Astrocyte (in vitro differentiated cells and primary cell): ENCODE data around the gene GPC3.

Experiments
- EZH2 ChIP-seq: IDR thresholded peaks from 2 replicates; pipeline ENCODE4 v1.6.1; 2012; ENCODE audit warnings: mild to moderate bottlenecking, low read length, inconsistent platforms; ENCODE audit not compliant: insufficient read depth
- TF ChIP-seq, protein P1 (sequence below): IDR thresholded peaks from 2 replicates; pipeline ENCODE4 v1.5.1; 2011; ENCODE audit warnings: low read depth, mild to moderate bottlenecking, inconsistent platforms, low read length, moderate library complexity; ENCODE audit not compliant: insufficient read depth

DNA sequence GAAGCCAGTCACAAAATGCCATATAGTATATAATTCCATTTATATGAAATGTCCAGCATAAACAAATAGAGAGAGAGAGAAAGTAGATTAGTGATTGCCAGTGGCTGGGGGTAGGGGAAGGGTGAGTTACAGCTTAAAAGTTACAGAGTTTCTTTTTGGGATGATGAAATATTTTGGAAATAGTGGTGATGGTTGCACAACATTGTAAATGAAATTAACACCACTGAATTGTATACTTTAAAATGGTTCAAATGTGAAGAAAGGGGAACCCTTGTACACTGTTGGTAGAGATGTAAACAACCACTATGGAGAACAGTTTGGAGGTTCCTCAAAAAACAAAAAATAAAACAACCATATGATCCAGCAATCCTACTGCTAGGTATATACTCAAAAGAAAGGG lies 439.0 kb downstream of the GPC3 start:
- TF ChIP-seq, protein P1, sequence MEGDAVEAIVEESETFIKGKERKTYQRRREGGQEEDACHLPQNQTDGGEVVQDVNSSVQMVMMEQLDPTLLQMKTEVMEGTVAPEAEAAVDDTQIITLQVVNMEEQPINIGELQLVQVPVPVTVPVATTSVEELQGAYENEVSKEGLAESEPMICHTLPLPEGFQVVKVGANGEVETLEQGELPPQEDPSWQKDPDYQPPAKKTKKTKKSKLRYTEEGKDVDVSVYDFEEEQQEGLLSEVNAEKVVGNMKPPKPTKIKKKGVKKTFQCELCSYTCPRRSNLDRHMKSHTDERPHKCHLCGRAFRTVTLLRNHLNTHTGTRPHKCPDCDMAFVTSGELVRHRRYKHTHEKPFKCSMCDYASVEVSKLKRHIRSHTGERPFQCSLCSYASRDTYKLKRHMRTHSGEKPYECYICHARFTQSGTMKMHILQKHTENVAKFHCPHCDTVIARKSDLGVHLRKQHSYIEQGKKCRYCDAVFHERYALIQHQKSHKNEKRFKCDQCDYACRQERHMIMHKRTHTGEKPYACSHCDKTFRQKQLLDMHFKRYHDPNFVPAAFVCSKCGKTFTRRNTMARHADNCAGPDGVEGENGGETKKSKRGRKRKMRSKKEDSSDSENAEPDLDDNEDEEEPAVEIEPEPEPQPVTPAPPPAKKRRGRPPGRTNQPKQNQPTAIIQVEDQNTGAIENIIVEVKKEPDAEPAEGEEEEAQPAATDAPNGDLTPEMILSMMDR: no peak
- TF ChIP-seq EZH2: no peak
